ENCODE measurements around the gene LIN52. TPM values are rescaled to one million over a fixed set of nuclear protein-coding genes. Genes with fewer than 3 reads are reported as not detected.

Gene LIN52
- total RNA-seq, 1 donor from 2014 or later, result 25.7 TPM

DNA sequence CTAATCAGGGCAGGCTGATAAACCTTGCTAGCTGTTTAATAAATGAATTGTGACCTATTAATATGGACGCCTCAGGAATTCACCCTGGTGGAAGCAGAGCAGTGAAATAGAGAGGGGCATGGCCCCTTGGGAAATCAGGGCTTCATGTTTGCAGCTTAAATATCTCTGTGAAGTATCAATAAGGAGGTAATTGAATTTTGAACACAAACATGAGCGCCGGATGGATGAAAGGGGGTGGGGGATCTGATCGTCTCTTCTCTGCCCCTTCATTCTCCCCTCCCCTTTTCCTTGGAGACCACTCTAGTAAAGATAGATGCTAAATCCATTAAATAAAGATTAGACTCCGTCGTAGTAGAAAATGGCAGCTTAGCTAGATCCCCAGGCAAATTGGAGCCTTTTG lies 70.5 kb downstream of the LIN52 start:
- no peaks in the 10 kb centered on the region for H4K20me1 ChIP-seq (ENCODE audit: low read depth)
- peak overlapping the region; percentile 79 for H3K27ac ChIP-seq
- H3K36me3 ChIP-seq, result no peaks in the 10 kb centered on the region
- no peaks in the 10 kb centered on the region for H3K9me3 Mint-ChIP-seq
- H3K79me2 ChIP-seq (ENCODE audit: low read depth), result no peaks in the 10 kb centered on the region
- no peak overlapping the region for H3K27ac Mint-ChIP-seq
- peaks cover 11% of the 10 kb centered on the region for H3K4me1 Mint-ChIP-seq
- H3K4me3 ChIP-seq, result no peak overlapping the region
- H3K4me1 ChIP-seq, result peaks cover 20% of the 10 kb centered on the region
- H3K27me3 ChIP-seq, result no peaks in the 10 kb centered on the region
- no peaks in the 10 kb centered on the region for H3K27me3 Mint-ChIP-seq (ENCODE audit: insufficient read depth, low read depth)
- H2AFZ ChIP-seq (replicated peaks), result no peak overlapping the region
- peak overlapping the region; percentile 18 for H3K9ac ChIP-seq
- H3K36me3 Mint-ChIP-seq, result no peaks in the 10 kb centered on the region
- H3K4me3 Mint-ChIP-seq, result no peak overlapping the region
- TF ChIP-seq, protein P1, sequence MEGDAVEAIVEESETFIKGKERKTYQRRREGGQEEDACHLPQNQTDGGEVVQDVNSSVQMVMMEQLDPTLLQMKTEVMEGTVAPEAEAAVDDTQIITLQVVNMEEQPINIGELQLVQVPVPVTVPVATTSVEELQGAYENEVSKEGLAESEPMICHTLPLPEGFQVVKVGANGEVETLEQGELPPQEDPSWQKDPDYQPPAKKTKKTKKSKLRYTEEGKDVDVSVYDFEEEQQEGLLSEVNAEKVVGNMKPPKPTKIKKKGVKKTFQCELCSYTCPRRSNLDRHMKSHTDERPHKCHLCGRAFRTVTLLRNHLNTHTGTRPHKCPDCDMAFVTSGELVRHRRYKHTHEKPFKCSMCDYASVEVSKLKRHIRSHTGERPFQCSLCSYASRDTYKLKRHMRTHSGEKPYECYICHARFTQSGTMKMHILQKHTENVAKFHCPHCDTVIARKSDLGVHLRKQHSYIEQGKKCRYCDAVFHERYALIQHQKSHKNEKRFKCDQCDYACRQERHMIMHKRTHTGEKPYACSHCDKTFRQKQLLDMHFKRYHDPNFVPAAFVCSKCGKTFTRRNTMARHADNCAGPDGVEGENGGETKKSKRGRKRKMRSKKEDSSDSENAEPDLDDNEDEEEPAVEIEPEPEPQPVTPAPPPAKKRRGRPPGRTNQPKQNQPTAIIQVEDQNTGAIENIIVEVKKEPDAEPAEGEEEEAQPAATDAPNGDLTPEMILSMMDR (IDR thresholded peaks at IDR 0.05), result no peak
- no peak for TF ChIP-seq EZH2phosphoT487 (IDR thresholded peaks at IDR 0.05)
- no peak for TF ChIP-seq EZH2 (IDR thresholded peaks at IDR 0.05)
- H3K4me2 ChIP-seq, result peak overlapping the region; percentile 33
- peaks cover 6% of the 10 kb centered on the region for H3F3A ChIP-seq (ENCODE audit: low read depth)
- no peaks in the 10 kb centered on the region for H3K9me3 ChIP-seq (ENCODE audit: low read depth)
- DNase-seq (ENCODE audit: low spot score), result no peak

DNA sequence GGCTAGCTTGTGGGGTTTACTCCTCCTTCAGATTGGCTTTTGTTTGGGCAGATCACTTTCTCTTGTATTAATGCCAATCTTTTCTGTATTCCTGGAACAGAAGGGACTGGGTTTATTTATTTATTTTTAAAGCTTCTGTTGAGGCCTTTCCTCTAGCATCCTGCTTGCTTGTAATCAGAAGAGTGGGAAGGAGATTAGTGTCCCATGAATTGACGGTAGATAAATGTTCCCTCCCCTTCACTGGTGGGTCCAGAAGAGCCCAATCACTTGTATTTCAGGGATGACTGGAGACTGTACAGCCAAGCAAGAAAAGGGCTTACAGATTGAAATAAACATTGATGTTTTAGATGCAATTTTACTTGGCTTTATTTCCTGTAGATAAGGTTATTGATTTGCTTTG lies 71.0 kb downstream of the LIN52 start:
- no peak overlapping the region for H3K27ac Mint-ChIP-seq
- H3K79me2 ChIP-seq (ENCODE audit: low read depth), result no peaks in the 10 kb centered on the region
- H3K27me3 Mint-ChIP-seq (ENCODE audit: insufficient read depth, low read depth), result no peaks in the 10 kb centered on the region
- H3K9me3 ChIP-seq (ENCODE audit: low read depth), result no peaks in the 10 kb centered on the region
- H3K9ac ChIP-seq, result no peak overlapping the region
- no peak overlapping the region for H2AFZ ChIP-seq (replicated peaks)
- no peaks in the 10 kb centered on the region for H3K9me3 Mint-ChIP-seq
- no peak overlapping the region for H3K4me3 ChIP-seq
- peaks cover 6% of the 10 kb centered on the region for H3F3A ChIP-seq (ENCODE audit: low read depth)
- no peaks in the 10 kb centered on the region for H4K20me1 ChIP-seq (ENCODE audit: low read depth)
- TF ChIP-seq EZH2 (IDR thresholded peaks at IDR 0.05) (no peak), EZH2phosphoT487 (IDR thresholded peaks at IDR 0.05) (no peak)
- TF ChIP-seq, protein P1 (IDR thresholded peaks at IDR 0.05), result no peak
- peaks cover 11% of the 10 kb centered on the region for H3K4me1 Mint-ChIP-seq
- peaks cover 20% of the 10 kb centered on the region for H3K4me1 ChIP-seq
- no peak overlapping the region for H3K4me2 ChIP-seq
- H3K36me3 Mint-ChIP-seq, result no peaks in the 10 kb centered on the region
- no peaks in the 10 kb centered on the region for H3K36me3 ChIP-seq
- no peak overlapping the region for H3K4me3 Mint-ChIP-seq
- no peak overlapping the region for H3K27ac ChIP-seq
- H3K27me3 ChIP-seq, result no peaks in the 10 kb centered on the region
- DNase-seq (ENCODE audit: low spot score), result no peak

DNA sequence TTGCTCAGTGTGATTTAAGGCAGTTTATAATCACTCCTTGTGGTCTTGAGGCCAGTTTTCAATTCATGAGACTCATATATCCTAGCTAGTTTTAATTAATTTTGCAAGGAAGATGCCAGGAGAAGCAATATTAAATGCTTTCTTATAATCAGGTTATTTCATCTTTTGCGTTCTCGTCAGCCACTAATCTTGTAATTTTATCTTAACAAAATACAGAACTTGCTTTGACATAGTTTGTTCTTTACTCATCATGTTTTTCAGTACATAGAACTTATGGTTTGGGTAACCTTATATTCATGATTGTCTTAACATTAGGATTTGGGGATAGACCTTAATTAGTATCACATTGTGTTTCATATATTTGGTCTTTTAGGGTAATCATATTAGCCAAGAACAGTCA lies 76.0 kb downstream of the LIN52 start:
- Mint-ChIP-seq H3K4me3 (no peak overlapping the region), H3K4me1 (peaks cover under 1% of the 10 kb centered on the region), H3K27me3 (ENCODE audit: insufficient read depth, low read depth) (peaks cover 2% of the 10 kb centered on the region), H3K9me3 (no peaks in the 10 kb centered on the region), H3K27ac (no peak overlapping the region), H3K36me3 (peaks cover 2% of the 10 kb centered on the region)
- Histone ChIP-seq H3K4me1 (peaks cover 3% of the 10 kb centered on the region), H4K20me1 (ENCODE audit: low read depth) (no peaks in the 10 kb centered on the region), H3K9ac (no peak overlapping the region), H3K79me2 (ENCODE audit: low read depth) (no peaks in the 10 kb centered on the region), H3K36me3 (no peaks in the 10 kb centered on the region), H3K4me3 (no peak overlapping the region), H2AFZ (replicated peaks) (no peak overlapping the region), H3K27ac (no peak overlapping the region), H3F3A (ENCODE audit: low read depth) (no peaks in the 10 kb centered on the region), H3K27me3 (no peaks in the 10 kb centered on the region), H3K9me3 (ENCODE audit: low read depth) (no peaks in the 10 kb centered on the region), H3K4me2 (no peak overlapping the region)
- TF ChIP-seq EZH2 (IDR thresholded peaks at IDR 0.05) (no peak), EZH2phosphoT487 (IDR thresholded peaks at IDR 0.05) (no peak)
- TF ChIP-seq, protein P1 (IDR thresholded peaks at IDR 0.05), result no peak
- DNase-seq (ENCODE audit: low spot score), result no peak

Data from neural progenitor cell (in vitro differentiated cells).